Measurements from ENCODE around the gene SLC4A8.

- TF ChIP-seq CTCF (conservative IDR thresholded peaks at IDR 0.05; ENCODE audit: low read depth, low read length) (no peak), EZH2 (IDR thresholded peaks at IDR 0.05; ENCODE audit: low read length, unreplicated experiment) (no peak), EZH2phosphoT487 (IDR thresholded peaks at IDR 0.05; ENCODE audit: borderline replicate concordance, low read length) (no peak)
Measured at GRCh38 chr12:51519755-51520154, 95.1 kb downstream of the SLC4A8 start.
